ENCODE results near the gene FADS2.
A peak's percentile ranks its signal among the peaks of the same experiment; 100 is the strongest.

FADS2 gene

DNA sequence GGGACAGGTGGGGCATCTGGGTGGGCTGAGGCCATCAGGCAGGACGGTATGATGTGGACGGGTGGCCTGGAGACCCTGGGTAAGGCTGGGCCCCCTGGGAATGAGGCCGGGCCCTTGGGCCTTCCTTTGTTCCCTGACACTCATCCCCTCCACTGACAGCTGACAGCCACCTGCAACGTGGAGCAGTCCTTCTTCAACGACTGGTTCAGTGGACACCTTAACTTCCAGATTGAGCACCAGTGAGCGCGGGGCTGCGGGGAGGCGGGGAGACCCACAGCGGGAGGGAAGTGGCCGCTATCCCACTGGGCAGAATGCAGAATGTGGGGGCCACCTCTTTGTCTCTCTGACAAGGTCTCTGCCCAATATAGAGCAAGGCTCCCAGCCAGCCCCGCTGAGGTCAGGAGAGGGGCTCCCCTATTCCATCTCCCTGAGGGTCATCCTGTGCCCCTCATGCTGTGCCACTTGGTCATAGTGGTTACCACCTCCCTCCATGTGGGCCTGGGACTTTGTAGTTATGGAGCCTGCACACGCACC, 35.5 kb downstream of the FADS2 start:
- ATAC-seq (no peak), DNase-seq (no peak)
- Mint-ChIP-seq H3K9me3 (no peaks in the 10 kb centered on the region), H3K27me3 (no peaks in the 10 kb centered on the region), H3K27ac (no peak overlapping the region), H3K4me3 (no peak overlapping the region), H3K4me1 (peaks cover 5% of the 10 kb centered on the region)

DNA sequence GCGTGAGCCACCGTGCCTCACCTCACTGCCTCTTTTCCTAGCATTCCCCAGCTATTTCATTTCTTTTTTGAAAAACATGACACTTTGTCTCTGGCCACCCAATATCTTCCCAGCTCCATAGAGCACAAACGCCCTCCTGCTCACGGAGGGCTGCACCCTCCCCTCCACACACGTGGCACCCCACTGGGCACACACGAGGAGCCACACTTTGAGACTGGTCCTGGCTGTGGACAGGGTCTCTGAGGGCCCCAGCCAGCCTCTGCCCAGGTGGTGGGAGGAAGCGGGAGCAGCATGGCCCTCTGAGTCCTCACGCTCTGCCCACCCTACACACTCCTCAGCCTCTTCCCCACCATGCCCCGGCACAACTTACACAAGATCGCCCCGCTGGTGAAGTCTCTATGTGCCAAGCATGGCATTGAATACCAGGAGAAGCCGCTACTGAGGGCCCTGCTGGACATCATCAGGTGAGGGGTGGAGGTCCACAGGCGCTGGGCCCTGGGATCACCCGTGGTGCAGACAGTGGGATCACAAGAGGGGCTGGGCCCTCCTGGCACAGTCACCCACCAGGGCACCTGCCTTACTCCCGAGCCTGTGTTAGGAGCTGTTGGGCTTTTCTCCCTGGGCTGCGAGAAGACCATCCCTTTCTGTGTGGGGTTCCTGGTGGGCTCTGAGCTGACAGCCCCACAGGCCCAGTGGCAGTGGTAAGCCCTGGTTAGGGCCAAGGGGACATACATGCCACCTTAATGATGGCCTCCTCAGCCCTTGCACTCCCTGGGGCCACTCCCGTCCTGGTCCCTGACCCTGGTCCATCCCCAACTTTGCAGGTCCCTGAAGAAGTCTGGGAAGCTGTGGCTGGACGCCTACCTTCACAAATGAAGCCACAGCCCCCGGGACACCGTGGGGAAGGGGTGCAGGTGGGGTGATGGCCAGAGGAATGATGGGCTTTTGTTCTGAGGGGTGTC, 37.0 kb downstream of the FADS2 start:
- ATAC-seq = no peak
- H3K9me3 Mint-ChIP-seq = no peaks in the 10 kb centered on the region
- no peak overlapping the region for H3K4me3 Mint-ChIP-seq
- H3K4me1 Mint-ChIP-seq = peaks cover 5% of the 10 kb centered on the region
- H3K27ac Mint-ChIP-seq = peak overlapping the region in 1 of 2 donors; percentile 27
- no peak for DNase-seq
- peaks cover under 1% of the 10 kb centered on the region for H3K27me3 Mint-ChIP-seq

DNA sequence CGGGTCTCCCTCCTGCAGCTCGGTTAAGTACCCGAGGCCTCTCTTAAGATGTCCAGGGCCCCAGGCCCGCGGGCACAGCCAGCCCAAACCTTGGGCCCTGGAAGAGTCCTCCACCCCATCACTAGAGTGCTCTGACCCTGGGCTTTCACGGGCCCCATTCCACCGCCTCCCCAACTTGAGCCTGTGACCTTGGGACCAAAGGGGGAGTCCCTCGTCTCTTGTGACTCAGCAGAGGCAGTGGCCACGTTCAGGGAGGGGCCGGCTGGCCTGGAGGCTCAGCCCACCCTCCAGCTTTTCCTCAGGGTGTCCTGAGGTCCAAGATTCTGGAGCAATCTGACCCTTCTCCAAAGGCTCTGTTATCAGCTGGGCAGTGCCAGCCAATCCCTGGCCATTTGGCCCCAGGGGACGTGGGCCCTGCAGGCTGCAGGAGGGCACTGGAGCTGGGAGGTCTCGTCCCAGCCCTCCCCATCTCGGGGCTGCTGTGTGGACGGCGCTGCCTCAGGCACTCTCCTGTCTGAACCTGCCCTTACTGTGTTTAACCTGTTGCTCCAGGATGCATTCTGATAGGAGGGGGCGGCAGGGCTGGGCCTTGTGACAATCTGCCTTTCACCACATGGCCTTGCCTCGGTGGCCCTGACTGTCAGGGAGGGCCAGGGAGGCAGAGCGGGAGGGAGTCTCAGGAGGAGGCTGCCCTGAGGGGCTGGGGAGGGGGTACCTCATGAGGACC, 38.3 kb downstream of the FADS2 start:
- ATAC-seq (no peak), DNase-seq (no peak)
- Mint-ChIP-seq H3K4me1 (peaks cover 13% of the 10 kb centered on the region), H3K9me3 (no peaks in the 10 kb centered on the region), H3K27me3 (peaks cover 13% of the 10 kb centered on the region), H3K27ac (peak overlapping the region in 1 of 2 donors; percentile 61), H3K4me3 (no peak overlapping the region)

DNA sequence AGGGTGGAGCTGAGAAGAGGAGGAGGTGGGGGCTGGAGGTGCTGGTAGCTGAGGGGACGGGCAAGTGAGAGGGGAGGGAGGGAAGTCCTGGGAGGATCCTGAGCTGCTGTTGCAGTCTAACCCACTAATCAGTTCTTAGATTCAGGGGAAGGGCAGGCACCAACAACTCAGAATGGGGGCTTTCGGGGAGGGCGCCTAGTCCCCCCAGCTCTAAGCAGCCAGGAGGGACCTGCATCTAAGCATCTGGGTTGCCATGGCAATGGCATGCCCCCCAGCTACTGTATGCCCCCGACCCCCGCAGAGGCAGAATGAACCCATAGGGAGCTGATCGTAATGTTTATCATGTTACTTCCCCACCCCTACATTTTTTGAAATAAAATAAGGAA, 38.9 kb downstream of the FADS2 start:
- Mint-ChIP-seq H3K4me3 (no peak overlapping the region), H3K9me3 (no peaks in the 10 kb centered on the region), H3K27ac (no peak overlapping the region), H3K4me1 (peaks cover 14% of the 10 kb centered on the region), H3K27me3 (peaks cover 16% of the 10 kb centered on the region)
- DNase-seq (no peak), ATAC-seq (no peak)

DNA sequence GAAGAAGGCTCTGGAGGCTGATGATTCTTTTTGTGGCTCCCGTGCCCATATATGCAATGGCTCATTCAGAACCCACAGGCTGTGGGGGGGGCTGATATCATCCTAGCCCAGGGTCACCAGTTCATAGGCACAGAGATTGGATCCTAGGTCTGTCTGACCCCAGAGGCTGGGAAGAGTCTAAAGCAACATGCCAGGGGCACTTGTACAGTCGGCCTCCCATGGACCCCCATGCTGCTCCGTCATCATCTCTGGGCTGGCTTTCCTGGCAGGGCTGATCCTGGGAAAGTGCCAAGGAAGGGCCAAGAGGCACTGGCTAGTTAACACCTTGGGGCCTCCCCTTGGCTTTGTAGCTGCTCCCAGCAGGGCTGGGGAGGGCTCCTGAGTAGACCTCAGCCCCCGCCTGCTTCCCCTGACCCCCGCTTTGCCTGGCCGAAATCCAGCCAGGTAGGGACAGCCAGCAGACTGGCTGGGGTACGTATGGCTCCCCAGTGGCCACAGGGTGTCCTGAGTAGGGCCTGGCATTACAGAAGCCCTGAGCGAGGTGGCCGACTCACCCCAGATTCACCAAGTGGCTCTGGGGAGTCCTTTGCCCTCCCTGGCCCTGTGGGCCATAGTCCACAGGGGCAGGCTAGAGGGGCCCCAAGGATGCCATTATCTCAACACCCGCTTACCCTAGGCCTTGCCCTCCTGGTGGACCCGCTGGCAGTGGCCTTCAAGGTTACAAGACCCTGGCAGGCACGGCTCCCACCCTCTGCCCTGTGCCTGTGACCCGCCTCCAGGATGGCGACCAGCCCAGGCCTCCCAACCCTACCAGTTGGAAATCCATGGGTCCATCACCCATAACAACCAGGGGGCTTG, 40.7 kb downstream of the FADS2 start:
- Mint-ChIP-seq H3K27ac (peak overlapping the region in 1 of 2 donors; percentile 67), H3K27me3 (peaks cover 20% of the 10 kb centered on the region), H3K4me1 (peaks cover 14% of the 10 kb centered on the region), H3K4me3 (no peak overlapping the region), H3K9me3 (no peaks in the 10 kb centered on the region)
- no peak for DNase-seq
- no peak for ATAC-seq

DNA sequence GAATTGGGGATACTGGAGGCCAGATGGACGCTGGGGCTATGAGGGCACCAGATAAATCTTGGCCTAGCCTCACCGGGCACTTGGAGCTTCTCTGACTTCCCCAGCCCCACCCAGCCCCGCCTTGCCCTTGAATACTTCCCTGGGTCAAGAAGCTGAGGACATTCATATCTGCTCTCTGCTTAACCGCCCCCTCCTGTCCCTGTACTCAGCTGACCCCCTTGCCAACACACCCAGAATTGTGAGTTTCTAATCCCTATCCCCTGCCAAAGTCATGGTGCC, 41.3 kb downstream of the FADS2 start:
- H3K27ac Mint-ChIP-seq = no peak overlapping the region
- H3K4me3 Mint-ChIP-seq = no peak overlapping the region
- ATAC-seq (no peak), DNase-seq (no peak)
- H3K27me3 Mint-ChIP-seq = peaks cover 20% of the 10 kb centered on the region
- H3K9me3 Mint-ChIP-seq = no peaks in the 10 kb centered on the region
- peaks cover 14% of the 10 kb centered on the region for H3K4me1 Mint-ChIP-seq

DNA sequence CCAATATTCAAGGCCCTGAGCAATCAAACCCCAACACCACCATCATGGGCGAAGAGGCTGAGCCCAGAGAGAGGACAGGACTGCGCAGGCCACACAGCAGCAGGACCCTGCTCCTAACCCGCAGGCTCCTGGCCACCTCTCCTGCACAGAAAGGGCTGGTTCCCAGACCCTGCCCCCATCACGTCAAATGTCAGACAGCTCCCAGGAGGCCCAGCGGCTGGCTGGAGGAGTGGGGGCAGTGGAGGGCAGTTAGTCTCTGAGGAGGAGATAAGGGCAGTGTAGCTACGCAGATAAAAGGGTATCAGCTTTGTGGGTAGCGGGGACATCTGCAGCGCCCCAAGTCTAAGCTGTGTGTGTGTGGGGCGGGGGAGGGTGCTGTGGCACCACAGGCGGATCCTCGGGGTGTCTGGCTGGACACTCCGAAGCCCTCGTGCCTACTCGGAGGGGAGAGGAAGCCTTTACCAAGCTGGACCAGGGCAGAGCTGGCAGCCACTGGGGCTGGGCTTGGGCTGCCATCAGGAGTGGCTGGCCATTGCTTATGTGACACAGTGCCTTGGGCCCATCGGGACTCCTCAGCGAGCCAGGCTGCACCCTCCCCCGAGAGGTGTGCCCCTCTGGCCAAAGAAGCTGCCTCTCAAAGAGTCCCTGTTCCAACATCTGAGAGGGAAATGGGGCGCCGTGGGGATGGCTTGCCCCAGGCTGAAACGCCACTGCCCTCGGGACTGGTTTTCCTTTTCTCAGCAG, 41.8 kb downstream of the FADS2 start:
- no peak overlapping the region for H3K27ac Mint-ChIP-seq
- no peak for ATAC-seq
- H3K4me1 Mint-ChIP-seq = peaks cover 14% of the 10 kb centered on the region
- no peaks in the 10 kb centered on the region for H3K9me3 Mint-ChIP-seq
- no peak for DNase-seq
- H3K4me3 Mint-ChIP-seq = no peak overlapping the region
- peaks cover 20% of the 10 kb centered on the region for H3K27me3 Mint-ChIP-seq

DNA sequence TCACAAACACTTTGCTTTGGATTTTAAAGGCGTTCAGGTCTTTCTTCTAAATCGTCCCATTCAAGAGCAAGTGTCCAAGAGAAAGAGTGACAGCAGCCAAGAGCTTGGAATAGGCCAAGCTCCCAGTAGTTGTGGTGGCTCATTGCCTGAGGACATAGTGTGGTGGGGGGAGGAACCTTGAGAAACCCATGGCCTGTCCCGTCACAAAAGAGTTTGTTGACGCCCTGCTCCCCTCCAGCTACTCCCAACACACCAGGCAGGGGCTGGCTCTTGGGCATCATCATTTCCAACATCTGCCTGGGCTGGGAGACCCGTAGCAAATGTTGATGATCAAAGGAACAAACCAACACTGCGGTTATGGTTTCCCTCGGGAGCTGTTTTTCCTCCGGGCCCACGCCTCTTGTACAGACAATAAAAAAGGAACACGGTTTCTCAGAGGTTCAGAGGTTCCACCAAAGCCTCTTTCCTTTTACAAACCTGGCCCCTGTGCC, 42.5 kb downstream of the FADS2 start:
- ATAC-seq (no peak), DNase-seq (no peak)
- Mint-ChIP-seq H3K4me3 (peak overlapping the region in 1 of 2 donors; percentile 82), H3K27ac (peak overlapping the region in 1 of 2 donors; percentile 63), H3K4me1 (peaks cover 14% of the 10 kb centered on the region), H3K9me3 (no peaks in the 10 kb centered on the region), H3K27me3 (peaks cover 20% of the 10 kb centered on the region)

DNA sequence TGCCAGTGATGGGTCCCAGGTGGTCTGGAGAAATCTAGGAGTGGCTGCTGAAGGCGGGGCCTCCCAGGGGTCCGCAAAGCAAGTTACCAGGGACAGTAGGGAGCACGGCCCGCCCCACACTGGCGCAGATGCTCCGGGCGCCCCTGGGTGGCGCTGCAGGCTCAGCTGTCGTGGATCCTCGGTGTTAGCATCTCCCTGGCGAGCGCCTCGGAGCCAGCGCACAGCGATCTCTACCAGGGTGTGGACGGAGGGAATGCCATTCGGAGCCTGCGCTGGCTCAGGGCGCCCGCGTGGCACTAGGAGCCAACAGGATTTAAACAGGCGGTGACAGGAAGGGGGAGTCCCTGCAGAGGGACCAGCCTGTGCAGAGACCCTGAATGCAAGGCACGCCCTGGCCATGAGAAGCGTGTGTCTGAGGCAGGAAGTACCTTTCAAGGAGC, 43.1 kb downstream of the FADS2 start:
- DNase-seq (peak; percentile 74 to 75), ATAC-seq (peak; percentile 94)
- Mint-ChIP-seq H3K4me1 (peaks cover 9% of the 10 kb centered on the region), H3K4me3 (peak overlapping the region; percentile 58 to 82), H3K27ac (peak overlapping the region; percentile 6 to 48), H3K27me3 (peaks cover 20% of the 10 kb centered on the region), H3K9me3 (no peaks in the 10 kb centered on the region)

DNA sequence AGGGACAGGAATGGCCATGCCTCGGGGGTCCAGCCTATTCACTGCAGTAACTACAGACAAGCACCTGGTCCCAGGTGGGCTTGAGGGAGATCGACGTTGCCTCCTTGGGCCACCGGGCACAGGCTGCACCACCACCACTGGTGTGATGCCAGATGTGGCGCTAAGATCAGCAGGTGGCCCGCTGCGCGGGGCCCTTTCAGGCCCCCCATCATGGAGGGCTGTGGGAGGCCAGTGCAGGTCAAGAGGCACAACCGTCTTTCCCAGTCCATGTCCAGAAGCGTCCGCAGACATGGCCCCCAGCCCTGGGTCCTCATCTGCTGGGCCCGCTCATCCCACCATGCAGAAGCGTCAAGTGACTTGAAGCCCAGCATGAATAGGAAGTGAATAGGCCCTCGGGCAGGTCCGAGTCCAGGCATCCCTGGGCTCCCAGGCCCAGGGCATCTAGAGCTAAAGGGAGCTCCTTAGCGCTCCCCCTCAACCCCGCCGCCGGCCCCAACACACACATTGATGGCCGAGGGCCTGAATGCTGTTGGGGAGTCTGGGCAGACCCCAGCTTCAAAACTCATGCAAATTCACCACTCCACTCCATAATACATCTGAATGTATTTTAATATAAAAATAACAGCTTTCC, 45.0 kb downstream of the FADS2 start:
- H3K9me3 Mint-ChIP-seq = no peaks in the 10 kb centered on the region
- ATAC-seq (no peak), DNase-seq (no peak)
- H3K27ac Mint-ChIP-seq = no peak overlapping the region
- H3K27me3 Mint-ChIP-seq = peaks cover 20% of the 10 kb centered on the region
- H3K4me3 Mint-ChIP-seq = no peak overlapping the region
- peaks cover 9% of the 10 kb centered on the region for H3K4me1 Mint-ChIP-seq

DNA sequence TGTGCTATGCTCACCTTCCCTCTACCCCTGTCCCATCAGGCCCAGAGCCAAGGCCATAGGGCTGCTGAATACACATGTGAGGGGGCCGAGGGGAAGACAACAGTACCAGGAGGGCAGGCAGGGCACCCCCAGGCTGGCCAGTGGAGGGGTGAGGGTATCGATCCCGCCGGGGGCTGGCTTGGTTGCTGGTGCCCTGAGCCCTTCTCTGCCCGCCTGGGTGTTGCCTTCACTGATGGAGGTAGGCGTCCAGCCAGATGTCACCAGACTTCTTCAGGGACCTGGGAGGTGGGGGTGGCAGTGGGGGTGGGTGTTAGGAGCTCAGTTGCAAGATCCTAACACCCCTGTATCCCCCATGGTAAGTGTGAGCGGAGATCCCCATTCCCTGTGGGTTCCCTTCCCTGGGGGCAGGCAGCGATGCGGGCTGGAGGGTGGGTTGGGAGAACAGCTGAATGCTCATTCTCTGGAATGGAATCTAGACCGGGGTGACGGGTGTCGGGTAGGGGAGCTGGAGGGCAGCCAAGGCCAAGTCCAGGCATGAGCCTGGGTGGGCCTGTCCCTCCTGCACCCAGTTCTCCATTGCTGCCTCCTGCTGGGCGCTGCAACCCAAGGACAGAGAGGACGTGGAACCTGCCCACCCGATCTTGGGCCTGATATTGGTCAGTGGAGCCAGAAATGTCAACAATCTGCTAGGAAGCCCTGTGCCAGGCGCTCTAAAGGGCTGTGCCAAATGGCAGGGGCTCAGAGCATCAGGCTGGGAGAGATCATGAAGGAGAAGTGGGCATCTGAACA, 45.7 kb downstream of the FADS2 start:
- Mint-ChIP-seq H3K4me1 (peaks cover 9% of the 10 kb centered on the region), H3K27ac (no peak overlapping the region), H3K9me3 (no peaks in the 10 kb centered on the region), H3K27me3 (peaks cover 20% of the 10 kb centered on the region), H3K4me3 (no peak overlapping the region)
- DNase-seq = no peak
- no peak for ATAC-seq

DNA sequence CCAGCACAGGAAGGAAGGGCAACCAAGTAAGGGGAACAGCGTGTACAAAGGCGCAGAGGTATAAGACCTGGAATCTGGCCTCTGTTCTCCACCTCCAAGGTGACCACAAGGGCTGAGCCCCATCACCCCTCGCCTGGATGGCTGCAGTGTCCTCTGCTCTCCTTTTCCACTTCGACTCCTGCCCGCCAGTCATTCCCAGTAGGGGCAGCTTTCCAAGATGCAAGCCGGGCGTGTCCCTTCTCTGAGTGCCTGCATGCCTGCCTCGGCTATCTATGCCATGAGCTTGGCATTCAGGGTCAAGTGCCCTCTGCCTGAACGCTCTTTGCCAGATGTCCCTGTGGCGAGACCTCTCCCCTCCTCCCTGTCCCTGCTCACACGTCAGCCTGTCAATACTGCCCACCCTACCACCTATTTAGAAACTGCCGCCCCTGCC, 46.3 kb downstream of the FADS2 start:
- Mint-ChIP-seq H3K27ac (no peak overlapping the region), H3K27me3 (peaks cover 20% of the 10 kb centered on the region), H3K4me3 (no peak overlapping the region), H3K9me3 (no peaks in the 10 kb centered on the region), H3K4me1 (peaks cover 9% of the 10 kb centered on the region)
- DNase-seq (no peak), ATAC-seq (no peak)

DNA sequence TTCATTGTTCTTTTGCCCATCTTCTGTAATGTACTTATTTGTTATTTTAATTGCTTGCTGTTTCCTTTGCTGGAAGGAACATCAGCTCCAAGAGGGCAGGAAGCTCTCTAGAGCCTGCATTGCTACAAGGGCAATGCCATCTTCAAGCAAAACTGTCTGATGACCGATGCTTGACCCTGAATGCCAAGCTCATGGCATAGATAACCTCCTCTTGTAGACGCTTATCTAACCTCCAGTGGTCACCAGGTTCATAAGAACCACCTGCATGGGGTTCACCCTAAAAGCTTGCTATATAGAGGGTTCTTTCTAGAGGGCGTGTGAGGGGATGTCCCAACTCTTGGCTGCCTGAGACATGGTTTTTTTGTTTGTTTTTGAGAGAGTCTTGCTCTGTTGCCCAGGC, 46.8 kb downstream of the FADS2 start:
- Mint-ChIP-seq H3K9me3 (no peaks in the 10 kb centered on the region), H3K4me1 (peaks cover 9% of the 10 kb centered on the region), H3K27ac (peak overlapping the region in 1 of 2 donors; percentile 82), H3K27me3 (peaks cover 20% of the 10 kb centered on the region), H3K4me3 (no peak overlapping the region)
- DNase-seq (no peak), ATAC-seq (no peak)

DNA sequence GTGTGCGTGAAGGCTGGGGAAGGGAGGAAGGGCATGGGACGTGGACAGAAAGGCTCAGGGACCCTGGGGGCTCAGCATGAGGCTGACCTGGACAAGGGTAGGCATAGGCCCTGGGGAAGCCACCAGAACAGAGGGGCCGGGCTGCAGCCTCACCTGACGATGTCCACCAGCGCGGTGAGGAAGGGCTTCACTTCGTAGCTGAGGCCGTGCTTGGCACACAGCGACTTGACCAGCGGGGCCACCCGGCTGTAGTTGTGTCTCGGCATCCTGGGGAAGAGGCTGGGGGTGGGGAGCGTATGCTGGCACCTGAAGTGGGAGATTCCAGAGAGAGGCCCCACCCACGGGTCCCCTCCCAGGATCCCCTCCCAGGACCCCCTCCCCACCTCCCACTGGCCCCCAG, 47.6 kb downstream of the FADS2 start:
- H3K27ac Mint-ChIP-seq = no peak overlapping the region
- H3K4me3 Mint-ChIP-seq = no peak overlapping the region
- DNase-seq = no peak
- H3K27me3 Mint-ChIP-seq = peaks cover 14% of the 10 kb centered on the region
- peaks cover 8% of the 10 kb centered on the region for H3K4me1 Mint-ChIP-seq
- no peak for ATAC-seq
- H3K9me3 Mint-ChIP-seq = no peaks in the 10 kb centered on the region
